GM21529 (cell line): ENCODE data around the gene TPRG1.
"Not testable (repeated sequence)": the region's sequence is repeated elsewhere in the genome, so short reads cannot be mapped to it uniquely, and the experiment has no call there.

Experiments
- ATAC-seq: cut with Tn5 transposase; IDR thresholded peaks from one replicate; pipeline ENCODE4 v1.9.1; 2021; ENCODE audit not compliant: unreplicated experiment

The TPRG1 gene

DNA sequence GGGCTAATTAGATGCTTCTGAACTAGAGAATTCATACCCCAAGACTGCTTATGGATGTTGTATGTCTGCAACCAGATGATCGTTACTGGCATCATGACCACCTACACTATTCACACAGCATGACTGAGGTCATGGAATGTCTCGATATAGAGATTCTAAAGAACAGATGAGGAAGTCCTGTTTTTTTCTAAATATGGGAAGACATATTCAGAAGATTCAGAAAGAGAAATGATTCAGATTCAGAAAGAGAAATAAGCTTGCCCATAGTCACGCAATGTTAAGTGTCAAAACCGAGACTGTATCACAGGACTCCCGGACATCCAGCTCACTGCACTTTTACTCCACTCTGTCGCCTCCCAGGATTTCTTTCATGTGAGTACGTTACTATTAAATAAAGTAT, 136.2 kb downstream of the TPRG1 start:
- ATAC-seq = peak; percentile 61

- ATAC-seq = no peak
Measured at GRCh38 chr3:189308608-189309007, 136.8 kb downstream of the TPRG1 start.

DNA sequence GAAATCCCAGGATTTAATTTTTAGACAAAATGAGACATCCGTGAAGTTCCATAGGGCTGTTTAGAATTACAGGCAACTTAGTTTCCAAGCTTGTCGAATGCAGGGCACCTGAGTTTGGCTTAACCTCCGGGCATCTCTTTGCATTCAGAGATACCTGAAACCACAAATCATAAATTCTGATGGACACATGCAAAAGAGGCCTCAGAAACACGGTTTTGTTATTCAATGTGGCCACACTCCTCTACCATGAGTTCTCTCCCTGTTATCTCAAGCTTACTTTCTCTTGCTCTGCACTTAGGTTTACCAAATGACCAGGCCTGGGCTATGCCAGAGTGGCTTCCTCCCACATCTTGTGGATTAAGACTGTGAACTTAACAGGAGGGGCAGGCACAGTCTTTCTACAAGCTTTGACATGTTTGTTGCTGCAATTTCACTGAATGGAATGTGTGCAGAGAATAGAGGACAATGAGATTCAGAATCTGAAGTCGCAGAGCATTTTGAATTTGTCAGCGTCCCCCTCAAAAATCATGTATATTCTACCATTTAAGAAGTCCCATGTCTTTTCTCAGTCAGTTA, 137.7 kb downstream of the TPRG1 start:
- ATAC-seq = no peak

DNA sequence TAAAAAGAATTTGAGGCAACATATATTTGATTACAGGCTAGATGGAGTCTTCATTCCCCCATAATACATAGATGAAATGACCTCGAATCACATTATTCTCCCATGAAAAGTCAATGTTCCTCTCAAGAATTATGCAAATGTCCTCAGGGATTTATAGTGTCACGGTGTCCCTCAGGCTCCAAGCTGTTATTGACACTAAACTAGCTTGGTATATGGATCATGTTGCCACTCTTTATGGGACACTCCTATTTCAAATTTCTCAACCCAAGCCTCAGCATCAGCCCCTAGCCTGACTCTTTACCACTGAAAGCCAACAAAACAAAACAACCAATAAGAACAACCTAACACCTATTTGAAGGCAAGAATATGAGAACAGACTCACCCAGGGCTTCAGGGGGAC, 139.8 kb downstream of the TPRG1 start:
- ATAC-seq = no peak

DNA sequence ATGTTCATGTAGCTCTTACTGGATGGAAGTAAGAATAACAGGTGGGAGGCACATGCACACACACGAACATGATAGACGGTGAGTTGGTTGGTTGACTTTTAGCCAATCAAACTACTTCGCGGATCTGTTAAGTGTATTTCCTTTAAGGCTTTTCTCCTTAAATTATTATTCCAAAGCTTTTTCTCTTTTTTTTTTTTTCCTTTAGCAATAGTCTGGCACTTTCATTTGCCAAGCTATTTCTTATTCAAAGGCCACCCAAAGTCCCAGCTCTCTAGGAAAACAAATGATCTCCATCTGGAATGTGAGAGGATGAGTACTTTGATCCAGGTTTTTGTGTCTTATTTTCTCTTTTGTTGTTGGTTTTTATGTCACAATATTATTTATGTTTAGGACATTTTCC, 141.1 kb downstream of the TPRG1 start:
- no peak for ATAC-seq

- no peak for ATAC-seq
Measured at GRCh38 chr3:189316296-189317019, 144.7 kb downstream of the TPRG1 start.

DNA sequence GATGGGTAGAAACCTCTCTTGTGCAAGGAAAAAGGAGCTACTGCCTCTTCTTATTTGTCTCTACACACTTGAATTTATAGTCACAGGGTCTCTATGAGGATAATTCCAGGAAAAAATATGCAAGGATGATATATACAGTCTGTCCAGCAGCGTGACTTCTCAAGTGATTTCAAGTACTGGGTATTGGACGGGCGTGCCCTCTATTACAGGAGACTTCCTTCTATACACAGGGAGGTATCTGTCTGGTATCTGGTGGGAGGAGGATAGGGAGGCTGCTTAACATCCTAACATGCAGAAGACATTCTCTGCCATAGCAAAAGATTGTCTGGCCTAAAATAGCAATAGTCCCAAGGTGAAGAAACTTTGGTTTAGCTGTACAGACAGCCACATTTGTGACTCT, 146.1 kb downstream of the TPRG1 start:
- no peak for ATAC-seq

GRCh38 chr3:189320511-189320910, 148.7 kb downstream of the TPRG1 start:
- no peak for ATAC-seq

DNA sequence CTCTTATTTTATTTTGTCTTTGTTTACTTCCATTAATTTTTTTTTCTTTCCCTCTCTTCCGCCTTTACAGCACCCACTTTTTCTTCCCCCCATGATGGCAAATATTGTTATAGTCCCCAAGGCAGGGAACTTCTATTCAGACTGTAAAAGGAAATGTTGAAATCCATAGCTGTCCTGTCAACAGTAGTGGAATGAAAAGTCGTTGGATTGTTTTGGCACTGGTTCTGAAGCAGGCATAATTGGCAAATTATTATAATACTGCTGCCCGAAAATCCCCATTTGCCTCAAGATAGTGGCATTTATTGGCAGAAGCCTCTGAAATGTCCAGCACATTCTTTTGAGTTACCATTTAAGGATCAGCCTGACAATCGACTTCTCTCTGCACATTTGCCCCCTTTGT, 150.6 kb downstream of the TPRG1 start:
- ATAC-seq = no peak

GRCh38 chr3:189324538-189325138, 152.9 kb downstream of the TPRG1 start:
- ATAC-seq = peak; percentile 100

DNA sequence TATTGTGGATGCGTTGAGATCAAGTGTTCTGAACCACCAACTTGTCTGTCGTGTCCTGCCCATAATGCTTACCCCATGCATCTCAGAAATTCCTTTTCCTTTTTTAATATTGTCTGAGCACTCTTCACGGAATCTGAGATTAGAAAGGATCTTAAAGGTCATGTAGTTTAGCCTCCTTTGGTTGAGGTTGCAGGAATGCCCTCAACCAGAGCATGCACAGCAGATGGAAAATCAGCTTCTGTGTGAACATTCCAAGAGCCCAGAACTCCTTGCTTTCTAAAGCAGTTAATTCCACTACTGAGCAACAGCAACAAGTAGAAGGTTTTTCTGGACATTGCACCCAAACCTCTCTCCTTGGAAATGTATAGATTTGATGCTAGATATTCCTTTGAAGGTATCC, 153.7 kb downstream of the TPRG1 start:
- no peak for ATAC-seq

DNA sequence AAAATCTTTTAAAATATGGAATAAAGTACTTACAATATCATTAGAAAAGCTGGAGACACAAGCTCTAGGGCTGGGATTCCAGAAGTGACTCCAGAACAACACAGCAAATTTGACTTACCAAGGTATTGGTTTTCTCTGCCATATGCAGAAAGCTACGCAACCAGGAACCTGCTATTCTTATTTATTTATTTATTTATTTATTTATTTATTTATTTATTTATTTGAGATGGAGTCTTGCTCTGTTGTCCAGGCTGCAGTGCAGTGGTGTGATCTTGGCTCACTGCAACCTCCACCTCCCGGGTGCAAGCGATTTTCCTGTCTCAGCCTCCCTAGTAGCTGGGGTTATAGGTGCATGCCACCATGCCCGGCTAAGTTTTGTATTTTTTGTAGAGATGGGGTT, 157.9 kb downstream of the TPRG1 start:
- ATAC-seq = not testable (repeated sequence)

GRCh38 chr3:189330066-189330465, 158.3 kb downstream of the TPRG1 start:
- no peak for ATAC-seq

- ATAC-seq = no peak
Measured at GRCh38 chr3:189331002-189331418, 159.2 kb downstream of the TPRG1 start.

GRCh38 chr3:189334064-189334920, 162.5 kb downstream of the TPRG1 start:
- no peak for ATAC-seq

DNA sequence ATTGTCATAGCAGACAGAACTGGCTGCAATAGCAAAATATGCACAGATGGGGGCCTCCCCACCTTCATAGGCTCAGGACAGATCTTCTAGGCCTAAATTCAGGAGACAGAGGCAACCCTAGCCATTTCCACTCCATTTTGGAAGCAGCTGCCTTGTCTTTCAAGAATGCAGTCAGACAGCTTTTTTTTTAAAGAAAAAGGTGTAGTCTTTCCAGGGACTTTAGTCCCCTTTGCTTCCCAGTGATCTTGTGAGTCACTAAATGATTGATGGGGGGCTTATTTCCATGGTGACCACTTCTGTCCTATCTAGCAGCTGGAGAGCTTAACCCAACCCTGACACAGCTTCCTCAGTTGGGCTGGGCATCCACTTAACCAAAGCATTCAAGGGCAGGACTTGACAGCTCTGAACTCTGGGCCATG, 165.9 kb downstream of the TPRG1 start:
- no peak for ATAC-seq

- no peak for ATAC-seq
Measured at GRCh38 chr3:189338366-189338765, 166.6 kb downstream of the TPRG1 start.

DNA sequence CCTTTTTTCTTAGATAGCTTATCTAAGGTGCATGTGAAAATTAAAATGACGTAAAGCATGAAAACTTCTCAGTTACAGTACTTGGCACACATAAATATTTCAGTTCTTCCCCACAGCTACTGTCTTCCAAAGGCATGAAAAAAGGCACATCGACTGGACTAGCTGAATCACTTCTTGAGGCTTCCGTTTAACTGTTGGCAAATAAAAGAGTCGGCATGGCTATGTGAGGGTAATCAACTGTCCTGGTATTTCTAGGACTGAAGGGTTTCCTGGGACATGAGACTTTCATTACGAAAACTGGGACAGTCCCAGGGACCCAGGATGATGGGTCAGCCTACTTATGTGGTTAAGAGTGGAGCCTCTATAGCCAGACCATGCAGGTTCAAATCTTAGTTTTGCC, 168.2 kb downstream of the TPRG1 start:
- no peak for ATAC-seq

- no peak for ATAC-seq
Measured at GRCh38 chr3:189340680-189341460, 169.1 kb downstream of the TPRG1 start.

GRCh38 chr3:189342811-189343210, 171.0 kb downstream of the TPRG1 start:
- ATAC-seq = no peak

- ATAC-seq = no peak
Measured at GRCh38 chr3:189344996-189345395, 173.2 kb downstream of the TPRG1 start.
